NOMO-1 treated with dmso at 0.1 percent for 144 hours (cell line): ENCODE data around the gene TP73.

Experiments
- DNase-seq: peaks from one replicate; lab custom pipeline; 2025; ENCODE audit not compliant: unreplicated experiment; lab: John Stamatoyannopoulos, UW

The TP73 gene

GRCh38 chr1:3671371-3672180 lies 19.3 kb downstream of the TP73 start:
- no peak for DNase-seq

- DNase-seq = no peak
These were observed 20.1 kb downstream of the TP73 start for GRCh38 chr1:3672231-3672970.

GRCh38 chr1:3672971-3673361 lies 20.6 kb downstream of the TP73 start:
- DNase-seq = no peak

DNA sequence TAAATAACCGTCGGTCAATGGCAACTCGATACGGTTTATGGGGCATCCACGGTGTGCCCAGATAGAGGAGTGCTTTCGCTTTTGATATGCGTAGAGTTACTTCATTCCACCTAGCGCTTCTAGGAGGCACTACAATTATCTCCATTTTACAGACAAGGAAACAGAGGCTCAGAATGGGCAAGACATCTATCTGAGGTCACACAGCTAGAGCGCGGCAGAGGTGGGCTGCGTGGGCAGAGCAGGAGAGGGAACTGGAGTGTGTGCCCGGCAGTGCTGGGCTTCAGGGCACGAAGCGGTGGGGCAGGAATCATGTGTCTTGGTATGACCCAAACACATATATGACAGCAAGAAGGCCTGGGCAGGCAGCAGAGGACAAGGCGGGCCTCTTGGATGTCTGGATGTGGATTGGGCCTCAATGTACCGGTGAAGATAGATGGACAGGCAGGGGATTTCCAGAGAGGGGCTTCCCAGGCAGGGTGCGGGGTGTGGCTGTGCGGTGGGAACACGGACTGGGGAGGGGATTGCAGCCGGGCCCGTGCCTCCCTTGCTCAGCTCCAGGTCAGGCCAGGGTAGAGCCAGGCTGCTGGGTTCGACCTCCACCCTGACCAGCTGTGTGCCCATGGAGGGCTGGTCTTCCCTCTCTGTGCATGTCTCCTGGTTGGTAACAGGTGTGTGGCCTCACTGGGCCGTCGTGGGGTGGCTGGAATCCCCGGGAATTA lies 21.2 kb downstream of the TP73 start:
- no peak for DNase-seq

DNA sequence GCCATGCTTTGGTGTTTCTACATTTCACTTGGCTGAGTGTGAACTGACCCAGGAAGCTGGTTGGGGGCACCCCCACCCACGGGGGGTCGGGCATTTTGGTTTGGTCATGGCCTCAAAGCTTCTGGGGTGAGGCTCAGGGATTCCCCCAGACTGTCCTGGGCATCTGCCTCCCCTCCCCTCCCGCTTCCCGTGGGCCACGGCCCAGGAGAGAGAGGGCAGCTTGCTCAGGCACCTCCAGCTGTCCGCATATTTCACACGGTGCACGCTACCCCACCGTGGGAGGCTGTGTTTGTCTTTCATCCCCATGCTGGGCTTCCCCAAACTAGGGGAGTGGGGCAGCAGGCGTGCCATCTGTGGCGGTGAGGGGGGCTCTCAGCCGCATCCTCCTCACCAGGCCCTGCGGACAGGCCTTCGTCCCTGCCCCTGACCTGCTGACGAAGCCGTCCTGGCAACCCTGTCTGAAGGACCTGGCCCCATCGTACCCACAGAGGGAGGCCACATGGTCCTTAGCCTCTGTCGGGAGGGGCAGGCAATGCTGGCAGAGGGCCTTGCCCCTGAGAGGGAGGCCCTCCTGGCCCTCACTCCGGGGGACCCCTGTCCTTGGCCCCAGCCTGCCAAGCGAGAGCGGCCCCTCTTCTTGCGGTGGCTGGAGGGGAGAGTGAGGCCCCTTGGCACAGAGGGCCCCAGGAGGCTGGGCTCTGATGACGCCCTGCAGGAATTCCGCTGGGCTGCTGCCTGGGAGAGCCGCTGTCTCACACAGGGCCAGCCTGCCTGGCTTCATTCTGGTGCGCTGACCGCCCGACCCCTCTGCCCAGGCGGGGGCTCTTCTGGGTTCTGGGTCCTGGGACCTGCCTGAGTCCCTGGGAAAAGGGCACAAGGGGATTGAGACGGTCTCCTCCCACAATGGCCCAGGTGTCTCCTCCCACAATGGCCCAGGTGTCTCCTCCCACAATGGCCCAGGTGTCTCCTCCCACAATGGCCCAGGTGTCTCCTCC lies 22.1 kb downstream of the TP73 start:
- DNase-seq = no peak

DNA sequence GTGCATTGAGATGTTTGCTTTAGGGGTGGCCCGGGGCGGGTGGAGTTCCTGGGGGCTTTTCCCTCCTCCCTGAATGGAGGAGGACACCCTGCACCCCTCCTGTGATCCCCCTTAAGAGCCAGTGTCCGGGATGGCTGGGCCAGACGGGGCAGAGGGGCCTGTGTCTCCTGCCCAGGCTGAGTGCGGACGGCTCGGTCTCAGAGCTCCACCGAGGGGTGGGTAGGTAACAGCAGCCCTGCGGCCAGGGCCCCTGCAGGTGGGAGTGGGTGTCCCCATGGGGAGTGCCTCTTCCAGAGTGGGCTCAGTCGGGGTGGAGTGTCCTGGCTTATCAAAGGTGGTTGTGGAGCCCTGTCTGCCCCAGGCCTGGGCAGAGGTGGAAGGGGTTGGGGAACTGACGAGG lies 23.1 kb downstream of the TP73 start:
- no peak for DNase-seq

DNA sequence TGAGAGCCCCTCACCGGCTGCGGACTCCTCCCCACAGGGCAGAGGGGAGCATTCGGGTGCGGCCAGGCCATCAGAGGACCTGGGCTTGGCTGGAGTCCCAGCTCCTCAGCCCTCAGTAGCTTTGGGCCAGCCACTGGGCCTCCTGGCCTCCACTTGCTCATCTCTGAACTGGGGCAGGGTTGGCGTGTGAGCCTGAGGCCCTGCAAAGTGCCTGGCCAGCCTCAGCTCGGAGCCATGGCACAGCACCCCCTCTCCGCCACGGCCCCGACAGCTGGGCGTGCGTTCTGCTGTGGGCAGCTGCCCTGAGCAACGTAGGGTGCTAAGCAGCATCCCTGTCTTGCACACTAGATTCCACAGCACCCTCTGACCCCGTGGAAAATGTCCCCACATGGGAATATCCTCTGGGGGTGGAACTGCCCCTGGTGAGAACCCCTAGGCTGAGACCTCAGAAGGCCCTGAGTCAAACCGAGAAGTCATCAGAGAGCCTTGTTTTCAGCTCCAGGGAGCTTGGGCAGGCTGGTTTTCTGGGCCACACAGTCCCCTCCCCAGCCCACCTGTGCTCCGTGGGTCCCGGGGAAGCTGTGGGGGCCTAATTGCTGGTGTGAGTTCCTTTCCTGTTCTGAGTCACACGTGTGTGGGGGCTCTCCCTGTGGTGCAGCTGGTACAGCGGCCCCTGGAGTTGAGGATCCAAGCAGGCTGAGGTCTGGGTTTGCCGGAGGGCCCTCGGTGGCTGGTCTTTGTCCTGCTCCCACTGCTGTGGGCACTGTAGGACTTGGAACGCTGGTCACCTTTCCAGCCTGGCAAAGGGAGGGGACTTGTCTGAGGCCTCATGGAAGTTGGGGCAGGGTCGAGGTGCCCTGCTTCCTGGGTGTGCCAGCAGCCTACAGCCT lies 24.5 kb downstream of the TP73 start:
- DNase-seq = peak; percentile 34

DNA sequence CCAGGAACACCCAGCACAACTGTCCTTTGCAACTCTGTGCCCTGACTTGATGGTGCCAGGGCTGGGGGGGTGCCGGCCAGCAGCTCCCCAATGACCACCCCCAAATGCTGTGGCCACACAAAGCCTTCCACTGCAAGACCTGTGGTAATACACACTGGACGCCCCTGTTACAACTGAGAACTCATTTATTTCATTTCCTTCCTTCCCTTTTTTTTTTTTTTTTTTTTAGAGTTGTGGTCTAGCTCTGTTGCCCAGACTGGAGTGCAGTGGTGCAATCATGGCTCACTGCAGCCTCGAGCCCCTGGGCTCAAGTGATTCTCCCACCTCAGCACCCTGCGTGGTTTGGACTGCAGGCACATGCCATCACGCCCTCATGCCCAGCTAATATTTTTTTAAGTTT lies 25.2 kb downstream of the TP73 start:
- peak; percentile 73 for DNase-seq

- no peak for DNase-seq
These were observed 26.2 kb downstream of the TP73 start for GRCh38 chr1:3678361-3679097.

- peak; percentile 72 for DNase-seq
These were observed 26.8 kb downstream of the TP73 start for GRCh38 chr1:3679098-3679555.

GRCh38 chr1:3679799-3680453 lies 27.6 kb downstream of the TP73 start:
- DNase-seq = no peak

DNA sequence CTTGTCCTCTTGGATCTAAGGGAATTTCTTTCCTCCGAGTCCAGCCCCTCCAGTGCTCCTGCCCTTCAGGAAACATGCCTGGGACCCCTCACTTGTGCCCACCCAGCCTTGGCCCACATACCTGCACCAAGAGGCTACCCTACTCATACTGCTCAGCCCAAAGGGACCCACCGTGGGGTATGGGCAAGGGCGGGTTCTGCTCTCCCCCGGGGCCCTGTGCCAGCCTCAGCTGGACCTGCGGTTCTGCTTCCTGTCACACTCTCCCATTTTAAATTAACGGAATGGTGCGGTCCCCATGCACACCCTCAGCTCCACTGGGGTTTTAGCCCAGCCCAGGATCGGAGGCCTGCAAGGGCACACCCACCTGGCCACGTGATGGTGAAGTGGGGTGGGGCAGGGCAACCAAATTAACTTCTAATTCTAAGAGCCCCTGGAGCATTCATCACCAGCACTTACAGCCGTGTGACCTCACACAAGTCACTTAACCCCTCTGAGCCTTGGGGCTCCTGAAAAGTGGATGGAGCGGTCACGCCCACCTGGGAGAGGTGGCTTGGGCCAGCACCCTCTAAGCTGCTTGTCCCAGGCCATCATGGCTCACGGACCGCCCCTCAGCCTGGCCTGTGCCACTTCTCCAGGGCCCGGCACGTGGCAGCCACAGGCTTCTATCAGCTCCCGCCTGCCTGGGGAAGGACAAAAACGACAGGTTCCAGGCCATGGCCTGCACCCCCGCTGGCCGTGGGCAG lies 28.3 kb downstream of the TP73 start:
- no peak for DNase-seq

DNA sequence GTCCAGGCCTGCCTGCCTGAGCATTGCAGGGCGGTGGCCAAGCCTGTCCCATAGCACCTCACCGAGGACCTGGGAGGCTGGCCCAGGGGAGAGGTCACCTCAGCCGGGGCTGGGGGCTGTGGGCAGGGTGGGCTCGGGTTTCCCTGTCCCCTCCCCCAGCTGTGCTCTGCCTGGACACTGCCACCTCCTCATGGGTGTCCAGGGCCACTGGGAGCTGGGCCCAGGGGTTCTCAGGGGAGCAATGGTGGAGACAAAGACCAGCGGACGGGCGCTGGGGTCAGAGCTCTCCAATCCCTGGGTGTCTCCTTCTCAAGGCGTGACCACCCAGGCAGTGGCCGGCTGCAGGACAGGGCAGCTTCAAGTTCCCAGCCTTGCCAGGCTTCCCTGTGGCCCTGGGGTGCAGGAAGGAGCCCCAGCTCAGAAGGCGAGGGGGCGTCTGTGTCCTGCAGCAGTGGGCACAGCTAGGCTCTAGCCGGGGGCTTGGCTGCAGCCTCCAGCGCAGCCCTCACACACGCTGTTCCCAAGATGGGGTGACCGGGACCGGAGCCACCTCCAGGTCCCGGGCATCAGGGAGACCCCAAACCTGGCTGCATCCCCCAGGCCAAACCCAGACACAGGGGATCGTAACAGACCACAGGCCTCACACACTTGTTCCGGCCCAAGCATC lies 29.0 kb downstream of the TP73 start:
- DNase-seq = no peak

DNA sequence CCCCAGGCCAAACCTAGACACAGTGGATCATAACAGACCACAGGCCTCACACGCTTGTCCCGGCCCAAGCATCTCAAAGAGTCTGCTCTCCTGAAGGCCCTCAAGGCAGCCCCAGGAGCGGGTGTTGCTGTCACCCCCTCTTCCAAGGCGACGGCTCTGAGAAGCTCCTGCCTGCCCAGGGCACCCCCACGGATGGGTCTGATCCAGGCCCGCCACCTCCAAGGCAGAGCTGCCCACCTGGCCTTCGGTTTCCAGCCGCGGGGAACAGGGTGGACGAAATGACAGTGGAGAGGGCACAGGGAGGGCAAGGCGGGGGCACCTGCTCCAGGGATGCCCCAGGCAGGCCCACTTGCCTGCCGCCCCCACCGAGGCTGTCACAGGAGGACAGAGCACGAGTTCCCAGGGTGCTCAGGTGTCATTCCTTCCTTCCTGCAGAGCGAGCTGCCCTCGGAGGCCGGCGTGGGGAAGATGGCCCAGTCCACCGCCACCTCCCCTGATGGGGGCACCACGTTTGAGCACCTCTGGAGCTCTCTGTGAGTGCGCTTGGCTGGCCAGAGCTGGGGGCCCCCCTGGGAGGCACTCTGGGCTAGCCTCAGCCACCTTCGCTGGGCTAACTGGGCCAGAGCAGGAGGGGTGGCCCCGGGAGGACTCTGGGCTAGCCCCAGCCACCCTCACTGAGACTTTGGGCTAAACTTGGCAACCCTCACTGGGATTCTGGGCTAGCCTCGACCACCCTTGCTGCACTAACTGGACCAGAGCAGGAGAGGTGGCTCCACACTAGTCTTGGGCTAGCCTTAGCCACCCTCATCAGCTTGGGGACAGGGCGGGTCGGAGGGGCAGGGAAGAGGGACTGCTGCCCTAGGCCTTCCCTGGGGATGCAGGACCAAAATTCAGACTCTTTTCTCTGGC lies 29.8 kb downstream of the TP73 start:
- DNase-seq = no peak

- DNase-seq = no peak
These were observed 30.9 kb downstream of the TP73 start for GRCh38 chr1:3683197-3683596.

DNA sequence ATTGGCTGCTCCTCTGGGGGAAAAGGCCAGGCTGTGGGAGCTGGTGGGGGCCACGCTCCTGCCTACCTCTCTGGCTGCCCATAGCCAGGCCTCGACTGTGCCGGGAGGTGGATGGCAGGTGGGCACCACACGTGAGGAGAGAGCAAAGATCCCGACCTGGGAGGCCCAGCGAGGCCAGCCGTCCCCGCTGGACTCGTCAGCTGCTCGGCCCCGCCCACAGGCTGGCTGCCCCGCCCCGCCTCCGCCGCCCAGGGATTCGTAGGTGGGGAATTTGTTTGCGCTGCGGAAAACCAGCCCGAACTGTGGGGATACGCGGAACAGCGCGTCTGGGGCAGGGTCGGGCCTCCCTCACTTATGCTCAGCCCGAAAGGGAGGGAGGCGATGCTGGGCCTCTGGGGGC lies 31.7 kb downstream of the TP73 start:
- DNase-seq = no peak
